H1 (cell line): ENCODE results near the gene DKKL1.

Experiments used
- CBX5 ChIP-seq: fragments of 300-800, 300-1000 bp; sonication (generic); IDR thresholded peaks from 2 replicates; pipeline ENCODE4 v1.7.1; 2016; ENCODE audit warnings: antibody characterized with exemption, low read length, low read depth
- CTCF ChIP-seq, 3 experiments: IDR thresholded peaks; 1 replicate in 2 of 3; 2 replicates in 1 of 3; pipeline versions ENCODE4 v1.5.1 to v1.6.1; 2011; ENCODE audit warnings: low read length in 3 of 3, mild to moderate bottlenecking in 3 of 3, inconsistent platforms in 2 of 3, low read depth in 1 of 3, moderate library complexity in 1 of 3; ENCODE audit not compliant: insufficient read depth in 1 of 3; ENCODE audit errors: control extremely low read depth in 1 of 3
- EGR1 ChIP-seq: IDR thresholded peaks from 2 replicates; pipeline ENCODE4 v1.6.1; 2011; ENCODE audit warnings: low read depth, low read length, borderline replicate concordance
- HDAC6 ChIP-seq: IDR thresholded peaks from one replicate; pipeline ENCODE4 v1.7.1; 2012; ENCODE audit warnings: low read depth, mild to moderate bottlenecking, inconsistent platforms, low read length, moderate library complexity
- JUND ChIP-seq: IDR thresholded peaks from 2 replicates; pipeline ENCODE4 v1.6.1; 2011; ENCODE audit warnings: mild to moderate bottlenecking, improper control_type of control experiment, low read length
- PHF8 ChIP-seq: fragments of 200-600 bp; sonication (generic); conservative IDR thresholded peaks from 2 replicates; pipeline ENCODE4 v1.7.1; 2012; ENCODE audit warnings: low read depth, mild to moderate bottlenecking, inconsistent platforms, low read length, moderate library complexity
- POLR2A ChIP-seq, 2 experiments: IDR thresholded peaks; 1 replicate in 1 of 2; 2 replicates in 1 of 2; pipeline ENCODE4 v1.6.1; 2011; ENCODE audit warnings: low read depth in 2 of 2, low read length in 2 of 2, mild to moderate bottlenecking in 2 of 2; ENCODE audit errors: control extremely low read depth in 1 of 2
- POLR2AphosphoS5 ChIP-seq: IDR thresholded peaks from 2 replicates; pipeline ENCODE4 v1.6.1; 2011; ENCODE audit warnings: low read depth, low read length
- SIN3A ChIP-seq, 2 experiments: IDR thresholded peaks in 1 of 2; conservative IDR thresholded peaks in 1 of 2; 2 replicates each; pipeline ENCODE4 v1.6.1; 2011 to 2012; ENCODE audit warnings: low read length in 2 of 2, improper control_type of control experiment in 1 of 2, low read depth in 1 of 2, mild to moderate bottlenecking in 1 of 2
- TAF1 ChIP-seq: IDR thresholded peaks from 2 replicates; pipeline ENCODE4 v1.6.1; 2011; ENCODE audit warnings: mild to moderate bottlenecking, low read depth, low read length
- ZNF274 ChIP-seq: IDR thresholded peaks from 2 replicates; pipeline ENCODE4 v1.7.0; 2012; ENCODE audit warnings: low read length, borderline replicate concordance; ENCODE audit errors: extremely low read depth
- TF ChIP-seq, protein P1 (sequence below): IDR thresholded peaks from 2 replicates; pipeline ENCODE4 v1.6.1; 2011; ENCODE audit warnings: low read length, improper control_type of control experiment

GRCh38 chr19:49357186-49357585 lies 6.5 kb upstream of the DKKL1 start:
- TF ChIP-seq PHF8: no peak
- no peak for TF ChIP-seq CTCF (IDR thresholded peaks at IDR 0.05; ENCODE audit: control extremely low read depth in 1 of 3, insufficient read depth in 1 of 3, low read depth in 1 of 3, low read length in 3 of 3)
- no peak for TF ChIP-seq TAF1
- TF ChIP-seq JUND: no peak
- no peak for TF ChIP-seq POLR2A (IDR thresholded peaks at IDR 0.05; ENCODE audit: control extremely low read depth in 1 of 2, low read depth in 2 of 2, low read length in 2 of 2)
- no peak for TF ChIP-seq ZNF274
- TF ChIP-seq SIN3A (conservative IDR thresholded peaks at IDR 0.05 in 1 of 2, IDR thresholded peaks at IDR 0.05 in 1 of 2; ENCODE audit: low read depth in 1 of 2, low read length in 2 of 2): no peak
- TF ChIP-seq, protein P1, sequence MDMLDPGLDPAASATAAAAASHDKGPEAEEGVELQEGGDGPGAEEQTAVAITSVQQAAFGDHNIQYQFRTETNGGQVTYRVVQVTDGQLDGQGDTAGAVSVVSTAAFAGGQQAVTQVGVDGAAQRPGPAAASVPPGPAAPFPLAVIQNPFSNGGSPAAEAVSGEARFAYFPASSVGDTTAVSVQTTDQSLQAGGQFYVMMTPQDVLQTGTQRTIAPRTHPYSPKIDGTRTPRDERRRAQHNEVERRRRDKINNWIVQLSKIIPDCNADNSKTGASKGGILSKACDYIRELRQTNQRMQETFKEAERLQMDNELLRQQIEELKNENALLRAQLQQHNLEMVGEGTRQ: no peak
- TF ChIP-seq EGR1: no peak
- TF ChIP-seq POLR2AphosphoS5: no peak
- no peak for TF ChIP-seq CBX5
- TF ChIP-seq HDAC6: no peak
